K562 (cell line): ENCODE results near the gene BAZ2A. TPM values are rescaled to one million over a fixed set of nuclear protein-coding genes. Genes with fewer than 3 reads are reported as not detected.
A peak's percentile ranks its signal among the peaks of the same experiment; 100 is the strongest.

Experiments used
- ATAC-seq: fragments of 200-7000 bp; cut with Tn5 transposase; 3 replicates; pipeline ENCODE4 v1.9.1; 2020; ENCODE audit warnings: moderate library complexity
- BruUV-seq: library from RNA; stranded (reverse); fragments of 400-500 nt; replicated peaks from 2 replicates; lab custom pipeline; 2021; lab: Mats Ljungman, UMichigan
- CTCF ChIA-PET: fragments of 300-600 bp; formaldehyde crosslinking; extraction: SDS; loops from one replicate; lab custom pipeline; 2021; ENCODE audit warnings: low intra/inter-chr PET ratio; lab: Yijun Ruan, JAX
- POLR2A ChIA-PET: fragments of 300-600, 350-650 bp; sonication (Branson Sonifier 250); formaldehyde crosslinking; extraction: SDS; loops from one replicate; lab custom pipeline; 2021; ENCODE audit warnings: antibody characterized with exemption, inconsistent platforms; lab: Yijun Ruan, JAX
- DNase-seq, 4 experiments: peaks; one replicate each; pipeline versions ENCODE4 v3.0.0 to v3.0.0-alpha.2; 2011 to 2018; ENCODE audit warnings: low spot score in 3 of 4, mixed read lengths in 3 of 4; ENCODE audit errors: extremely low read depth in 1 of 4
- FAIRE-seq: peaks from 2 replicates; lab custom pipeline; 2011; peaks lifted over from hg19 to GRCh38; lab: Jason Lieb, UNC
- H2AFZ ChIP-seq: 2 replicates; pipeline ENCODE4 v1.6.0; 2011; ENCODE audit warnings: low read depth, low read length, control low read depth, inconsistent platforms
- H3K27ac ChIP-seq: fragments of 200-600 bp; 3 replicates; pipeline ENCODE4 v1.8.0; 2011; ENCODE audit warnings: low read depth, mild to moderate bottlenecking, control low read depth, inconsistent platforms, low read length, moderate library complexity, mixed read lengths; ENCODE audit errors: extremely low read depth
- H3K27me3 ChIP-seq, 2 experiments: fragments of 300-600 bp in 1 of 2; 2 replicates in 1 of 2; 3 replicates in 1 of 2; pipeline versions ENCODE4 v1.6.0 to v1.8.0; 2011; ENCODE audit warnings: inconsistent platforms in 2 of 2, low read length in 2 of 2, mild to moderate bottlenecking in 1 of 2, mixed read lengths in 1 of 2, moderate library complexity in 1 of 2; ENCODE audit not compliant: control insufficient read depth in 2 of 2, insufficient read depth in 2 of 2
- H3K36me3 ChIP-seq: fragments of 300-600 bp; 3 replicates; pipeline ENCODE4 v1.8.0; 2011; ENCODE audit warnings: mild to moderate bottlenecking, low read length, inconsistent platforms; ENCODE audit not compliant: control insufficient read depth, insufficient read depth
- H3K4me1 ChIP-seq, 2 experiments: fragments of 200-600 bp in 1 of 2; replicated peaks in 1 of 2; 2 replicates in 1 of 2; 3 replicates in 1 of 2; pipeline versions ENCODE4 v1.5.1 to v1.8.0; 2011; ENCODE audit warnings: inconsistent platforms in 2 of 2, low read length in 2 of 2, mild to moderate bottlenecking in 1 of 2, mixed read lengths in 1 of 2, moderate library complexity in 1 of 2; ENCODE audit not compliant: control insufficient read depth in 2 of 2, insufficient read depth in 2 of 2
- H3K4me2 ChIP-seq: 2 replicates; pipeline ENCODE4 v1.6.1; 2011; ENCODE audit warnings: low read length, control low read depth, inconsistent platforms, mixed read lengths; ENCODE audit not compliant: insufficient read depth
- H3K4me3 ChIP-seq: fragments of 200-600 bp; sonication (generic), shearing (Covaris generic); 2 replicates; pipeline ENCODE4 v1.5.1; 2016; ENCODE audit warnings: control low read depth, inconsistent platforms
- H3K79me2 ChIP-seq: fragments of 200-600 bp; 3 replicates; pipeline ENCODE4 v1.8.0; 2011; ENCODE audit warnings: low read length, inconsistent platforms; ENCODE audit not compliant: control insufficient read depth, insufficient read depth
- H3K9ac ChIP-seq, 2 experiments: 2 replicates each; pipeline versions ENCODE4 v1.6.0 to v1.6.1; 2011; ENCODE audit warnings: low read depth in 2 of 2, low read length in 2 of 2, control low read depth in 1 of 2, inconsistent platforms in 1 of 2, mild to moderate bottlenecking in 1 of 2, mixed read lengths in 1 of 2; ENCODE audit not compliant: insufficient read depth in 1 of 2
- H3K9me1 ChIP-seq: one replicate; pipeline ENCODE4 v1.6.0; 2011; ENCODE audit warnings: inconsistent platforms, mild to moderate bottlenecking, low read length, moderate library complexity; ENCODE audit not compliant: control insufficient read depth, insufficient read depth
- H3K9me3 ChIP-seq: replicated peaks from 2 replicates; pipeline ENCODE4 v1.5.1; 2011; ENCODE audit warnings: low read depth, low read length, inconsistent platforms; ENCODE audit not compliant: control insufficient read depth, insufficient read depth
- H4K20me1 ChIP-seq: replicated peaks from 2 replicates; pipeline ENCODE4 v1.6.1; 2011; ENCODE audit warnings: low read length, inconsistent platforms, mixed read lengths; ENCODE audit not compliant: control insufficient read depth, insufficient read depth
- ARID1B ChIP-seq: fragments of 450-650 bp; IDR thresholded peaks from 2 replicates; pipeline ENCODE4 v1.6.1; 2016; ENCODE audit warnings: antibody characterized with exemption, mild to moderate bottlenecking, inconsistent platforms
- ATF3 ChIP-seq, 2 experiments: fragments of 450-650 bp in 1 of 2; sonication (generic) in 1 of 2; formaldehyde crosslinking in 1 of 2; IDR thresholded peaks in 1 of 2; conservative IDR thresholded peaks in 1 of 2; 2 replicates each; pipeline versions ENCODE4 v1.6.1 to v1.8.1; 2016 to 2023; ENCODE audit warnings: mild to moderate bottlenecking in 2 of 2, moderate library complexity in 2 of 2, inconsistent platforms in 1 of 2, missing genetic modification reagents in 1 of 2
- FOSL1 ChIP-seq: fragments of 200-800 bp; sonication (Bioruptor generic); conservative IDR thresholded peaks from 2 replicates; pipeline ENCODE4 v1.6.1; 2016; ENCODE audit warnings: missing genetic modification characterization, missing compliant biosample characterization
- JUND ChIP-seq, 2 experiments: IDR thresholded peaks; 2 replicates in 1 of 2; 3 replicates in 1 of 2; pipeline ENCODE4 v1.6.1; 2011; ENCODE audit warnings: borderline replicate concordance in 2 of 2, low read depth in 2 of 2, low read length in 2 of 2, improper control_type of control experiment in 1 of 2, missing biosample characterization in 1 of 2, missing genetic modification characterization in 1 of 2, missing genetic modification reagents in 1 of 2
- MTA1 ChIP-seq: fragments of 450-650 bp; IDR thresholded peaks from 2 replicates; pipeline ENCODE4 v1.6.1; 2017; ENCODE audit warnings: borderline replicate concordance
- TCF3 ChIP-seq: sonication (generic); formaldehyde crosslinking; IDR thresholded peaks from 2 replicates; pipeline ENCODE4 v1.4.0; 2020; ENCODE audit warnings: mild to moderate bottlenecking, missing genetic modification reagents
- WGBS: fragments of 100-300 bp; shearing (Covaris generic); methylation state at CpG from one replicate; pipeline ENCODE4 v1.1.6; 2016; ENCODE audit warnings: low coverage, mixed read lengths; ENCODE audit not compliant: insufficient coverage; ENCODE audit errors: missing lambda C conversion rate; 5-methylcytosine and 5-hydroxymethylcytosine counted together
- in situ Hi-C: fragments of 300-500 bp; cut with MboI; formaldehyde crosslinking; loops from 4 replicates; pipeline ENCODE4 v1.15.0; 2018; ENCODE audit warnings: inconsistent platforms, mixed read lengths
- intact Hi-C: fragments of 100-400 bp; cut with micrococcal nuclease; formaldehyde crosslinking; loops from 2 replicates; pipeline ENCODE4 v1.14.2; 2022
- polyA plus RNA-seq, 8 experiments: library from polyadenylated mRNA; depleted of rRNA in 4 of 8; stranded (reverse) in 5 of 8; unstranded in 3 of 8; fragments of >200 nt; fragmentation: Nextera tagmentation in 2 of 8; fragmentation: Illumina TruSeq in 1 of 8; extraction: Ambion mirVana in 2 of 8; extraction: Trizol in 1 of 8; gene quantifications; 2 replicates each; pipeline versions ENCODE4 v1.2.1 to v1.2.3, GENCODE V29; 2011 to 2014; ENCODE audit warnings: inconsistent platforms in 1 of 8, missing spikeins in 1 of 8
- total RNA-seq, 7 experiments: library from RNA; depleted of rRNA in 6 of 7; stranded (reverse); fragments of >200 nt in 6 of 7; fragmentation: Illumina TruSeq in 2 of 7; extraction: Trizol in 2 of 7; gene quantifications; 2 replicates each; pipeline versions ENCODE4 v1.2.1 to v1.2.3, GENCODE V29; 2011 to 2021; ENCODE audit warnings: low replicate concordance in 1 of 7
- TF ChIP-seq, protein P1 (sequence below): sonication (generic); formaldehyde crosslinking; IDR thresholded peaks from 2 replicates; pipeline ENCODE4 v1.8.0; 2023; ENCODE audit warnings: mild to moderate bottlenecking, missing genetic modification reagents
- TF ChIP-seq, protein P2 (sequence below), 2 experiments: fragments of 450-650 bp; IDR thresholded peaks; 2 replicates each; pipeline ENCODE4 v1.6.1; 2018; ENCODE audit warnings: mild to moderate bottlenecking in 2 of 2, low read depth in 1 of 2; ENCODE audit not compliant: partially characterized antibody in 2 of 2

Gene BAZ2A
- total and polyA plus RNA-seq, 9 of the 15 experiments (the other 6 are each of a cell fraction or from before 2014, with no cell fraction given): 4.5 to 86.4 (median 26.2) TPM

GRCh38 chr12:56581418-56582145 lies 48.5 kb downstream of the BAZ2A start (continued):
- TF ChIP-seq ATF3 (IDR thresholded peaks at IDR 0.05) (peak; percentile 39; the same call in 1 of the 2 replicates), ATF3 (CRISPR knock-in tag; conservative IDR thresholded peaks at IDR 0.05) (no peak), TCF3 (CRISPR knock-in tag) (peak; percentile 69), FOSL1 (tag) (peak; percentile 89)

- Histone ChIP-seq H2AFZ (0 out of 2 replicates have a peak overlapping the region, but pooled peaks have one; percentile 33), H3K9me3 (no peaks in the 10 kb centered on the region), H3K4me3 (no peak overlapping the region), H3K4me1 (peaks cover 0 to 9% of the 10 kb centered on the region in 2 experiments; a peak in 2 of 5 replicates), H3K27me3 (no peaks in the 10 kb centered on the region), H3K9me1 (no peaks in the 10 kb centered on the region), H3K79me2 (no peaks in the 10 kb centered on the region), H3K4me2 (no peak overlapping the region), H4K20me1 (no peaks in the 10 kb centered on the region), H3K9ac (no peak overlapping the region), H3K36me3 (no peaks in the 10 kb centered on the region), H3K27ac (no peak overlapping the region)
- POLR2A ChIA-PET: interaction anchor here (0.9 to 1.4 kb wide), 2 partner anchors 10 to 12 kb away, joined by 3 to 4 read pairs; no protein-coding TSS in a partner anchor
- BruUV-seq: no TSS peak
- 22% methylated on average over 10 of the region's 10 CpGs for WGBS
- DNase-seq (no peak), FAIRE-seq (peak; percentile 6), ATAC-seq (no peak)
- intact Hi-C loops (no loop called here), in situ Hi-C loops (loop anchor here (5.0 kb wide), 1 partner anchor 77 kb away; no protein-coding TSS in a partner anchor)
- CTCF ChIA-PET: interaction anchor here (0.7 kb wide), 1 partner anchor 29 kb away, joined by 3 read pairs; no protein-coding TSS in a partner anchor
- TF ChIP-seq JUND (IDR thresholded peaks at IDR 0.05; ENCODE audit: borderline replicate concordance, low read depth, low read length) (peak; percentile 55; the same call in 1 of the 2 replicates), JUND (tag; IDR thresholded peaks at IDR 0.05; ENCODE audit: borderline replicate concordance, low read depth, low read length) (no peak), ARID1B (peak; percentile 29), MTA1 (no peak), ATF3 (IDR thresholded peaks at IDR 0.05) (peak; percentile 76), ATF3 (CRISPR knock-in tag; conservative IDR thresholded peaks at IDR 0.05) (no peak)
- TF ChIP-seq, protein P1, sequence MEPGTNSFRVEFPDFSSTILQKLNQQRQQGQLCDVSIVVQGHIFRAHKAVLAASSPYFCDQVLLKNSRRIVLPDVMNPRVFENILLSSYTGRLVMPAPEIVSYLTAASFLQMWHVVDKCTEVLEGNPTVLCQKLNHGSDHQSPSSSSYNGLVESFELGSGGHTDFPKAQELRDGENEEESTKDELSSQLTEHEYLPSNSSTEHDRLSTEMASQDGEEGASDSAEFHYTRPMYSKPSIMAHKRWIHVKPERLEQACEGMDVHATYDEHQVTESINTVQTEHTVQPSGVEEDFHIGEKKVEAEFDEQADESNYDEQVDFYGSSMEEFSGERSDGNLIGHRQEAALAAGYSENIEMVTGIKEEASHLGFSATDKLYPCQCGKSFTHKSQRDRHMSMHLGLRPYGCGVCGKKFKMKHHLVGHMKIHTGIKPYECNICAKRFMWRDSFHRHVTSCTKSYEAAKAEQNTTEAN (CRISPR knock-in tag): no peak
- TF ChIP-seq, protein P2, sequence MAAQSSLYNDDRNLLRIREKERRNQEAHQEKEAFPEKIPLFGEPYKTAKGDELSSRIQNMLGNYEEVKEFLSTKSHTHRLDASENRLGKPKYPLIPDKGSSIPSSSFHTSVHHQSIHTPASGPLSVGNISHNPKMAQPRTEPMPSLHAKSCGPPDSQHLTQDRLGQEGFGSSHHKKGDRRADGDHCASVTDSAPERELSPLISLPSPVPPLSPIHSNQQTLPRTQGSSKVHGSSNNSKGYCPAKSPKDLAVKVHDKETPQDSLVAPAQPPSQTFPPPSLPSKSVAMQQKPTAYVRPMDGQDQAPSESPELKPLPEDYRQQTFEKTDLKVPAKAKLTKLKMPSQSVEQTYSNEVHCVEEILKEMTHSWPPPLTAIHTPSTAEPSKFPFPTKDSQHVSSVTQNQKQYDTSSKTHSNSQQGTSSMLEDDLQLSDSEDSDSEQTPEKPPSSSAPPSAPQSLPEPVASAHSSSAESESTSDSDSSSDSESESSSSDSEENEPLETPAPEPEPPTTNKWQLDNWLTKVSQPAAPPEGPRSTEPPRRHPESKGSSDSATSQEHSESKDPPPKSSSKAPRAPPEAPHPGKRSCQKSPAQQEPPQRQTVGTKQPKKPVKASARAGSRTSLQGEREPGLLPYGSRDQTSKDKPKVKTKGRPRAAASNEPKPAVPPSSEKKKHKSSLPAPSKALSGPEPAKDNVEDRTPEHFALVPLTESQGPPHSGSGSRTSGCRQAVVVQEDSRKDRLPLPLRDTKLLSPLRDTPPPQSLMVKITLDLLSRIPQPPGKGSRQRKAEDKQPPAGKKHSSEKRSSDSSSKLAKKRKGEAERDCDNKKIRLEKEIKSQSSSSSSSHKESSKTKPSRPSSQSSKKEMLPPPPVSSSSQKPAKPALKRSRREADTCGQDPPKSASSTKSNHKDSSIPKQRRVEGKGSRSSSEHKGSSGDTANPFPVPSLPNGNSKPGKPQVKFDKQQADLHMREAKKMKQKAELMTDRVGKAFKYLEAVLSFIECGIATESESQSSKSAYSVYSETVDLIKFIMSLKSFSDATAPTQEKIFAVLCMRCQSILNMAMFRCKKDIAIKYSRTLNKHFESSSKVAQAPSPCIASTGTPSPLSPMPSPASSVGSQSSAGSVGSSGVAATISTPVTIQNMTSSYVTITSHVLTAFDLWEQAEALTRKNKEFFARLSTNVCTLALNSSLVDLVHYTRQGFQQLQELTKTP (IDR thresholded peaks at IDR 0.05; ENCODE audit: low read depth in 1 of 2, partially characterized antibody in 2 of 2): no peak
Measured at GRCh38 chr12:56578983-56579546, 51.1 kb downstream of the BAZ2A start.
